Left ventricle myocardium inferior (tissue), 1 donor: ENCODE results near the gene IMP4. TPM values are rescaled to one million over a fixed set of nuclear protein-coding genes. Genes with fewer than 3 reads are reported as not detected.
A peak's percentile ranks its signal among the peaks of the same experiment; 100 is the strongest.

Experiments used
- DNase-seq: peaks from one replicate; pipeline ENCODE4 v3.0.0-alpha.2; 2020
- H3K27ac ChIP-seq: fragments of 200-600 bp; replicated peaks from 2 replicates; pipeline ENCODE4 v1.8.0; 2021
- H3K27me3 ChIP-seq: fragments of 200-600 bp; 2 replicates; pipeline ENCODE4 v1.8.0; 2021; ENCODE audit warnings: low read depth
- H3K36me3 ChIP-seq: fragments of 200-600 bp; 2 replicates; pipeline ENCODE4 v1.8.0; 2021
- H3K4me1 ChIP-seq: fragments of 200-600 bp; 2 replicates; pipeline ENCODE4 v1.8.0; 2021
- H3K4me3 ChIP-seq: fragments of 200-600 bp; 2 replicates; pipeline ENCODE4 v1.8.0; 2021; ENCODE audit warnings: mild to moderate bottlenecking, moderate library complexity
- H3K9me3 ChIP-seq: fragments of 200-600 bp; replicated peaks from 2 replicates; pipeline ENCODE4 v1.8.0; 2021
- CTCF ChIP-seq: fragments of 200-600 bp; IDR thresholded peaks from 2 replicates; pipeline ENCODE4 v1.8.0; 2021; ENCODE audit warnings: antibody characterized with exemption, mild to moderate bottlenecking, borderline replicate concordance
- intact Hi-C: fragments of 100-400 bp; cut with micrococcal nuclease; formaldehyde crosslinking; loops from one replicate; pipeline ENCODE4 v1.11.0; 2022
- total RNA-seq: library from RNA; stranded (reverse); fragmentation: NEBNext Ultra II Directional; extraction: Animal tissue kit (Norgen Biotek cat#: 25700); gene quantifications from one replicate; pipeline ENCODE4 v1.2.1, GENCODE V29; 2021
- donor health status: DM: no; HTN: yes; CAD: no; lungs with severe emphysema.

The IMP4 gene
- total RNA-seq, 1 donor from 2014 or later: 57.2 TPM

DNA sequence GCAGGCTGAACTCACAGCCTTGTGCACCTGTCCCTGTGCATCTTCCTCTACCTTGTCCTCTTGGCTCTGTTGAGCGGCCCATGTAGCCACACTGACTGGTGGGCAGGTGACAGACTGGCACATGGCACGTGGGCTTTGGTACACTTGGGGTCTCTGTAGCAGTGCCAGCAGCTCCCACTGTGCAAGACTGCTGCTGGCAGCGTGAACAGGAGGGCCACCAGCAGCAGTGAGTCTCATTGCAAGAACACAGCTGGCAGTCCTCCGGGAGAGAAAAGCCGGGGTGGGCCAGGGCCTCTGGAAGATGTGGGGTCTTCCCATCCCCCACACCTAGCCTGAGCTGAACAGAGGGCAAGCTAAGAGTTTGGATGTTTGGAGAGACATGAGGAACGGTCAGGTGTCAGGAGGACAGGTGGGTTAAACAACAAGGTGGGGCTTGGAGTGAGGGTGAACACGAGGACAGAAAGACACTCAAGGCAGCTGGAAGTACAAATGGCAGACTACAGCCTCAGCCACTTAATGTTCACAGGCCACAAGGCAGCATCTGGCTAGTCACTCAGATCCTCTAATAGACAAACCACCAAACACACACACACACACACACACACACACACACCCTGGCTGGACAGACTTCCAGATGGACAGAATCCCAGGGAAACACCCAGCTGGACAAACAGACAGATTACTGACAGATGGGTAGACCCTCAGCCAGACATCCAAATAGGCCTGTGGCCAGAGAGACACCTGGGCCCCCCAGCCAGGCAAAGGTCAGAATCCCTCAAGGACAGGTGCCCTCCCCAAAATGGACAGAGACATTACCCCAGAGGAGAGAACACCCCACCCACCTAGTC, 10.8 kb downstream of the IMP4 start:
- H3K27me3 ChIP-seq: no peaks in the 10 kb centered on the region
- intact Hi-C loops: no loop called here
- no peaks in the 10 kb centered on the region for H3K9me3 ChIP-seq
- no peak overlapping the region for H3K4me3 ChIP-seq
- H3K27ac ChIP-seq: peak overlapping the region; percentile 11
- peaks cover 53% of the 10 kb centered on the region for H3K4me1 ChIP-seq
- peaks cover 7% of the 10 kb centered on the region for H3K36me3 ChIP-seq
- no peak for DNase-seq
- TF ChIP-seq CTCF: no peak

GRCh38 chr2:130354139-130354428, 11.4 kb downstream of the IMP4 start:
- no peak overlapping the region for H3K4me3 ChIP-seq
- H3K27me3 ChIP-seq: no peaks in the 10 kb centered on the region
- TF ChIP-seq CTCF: no peak
- no peak for DNase-seq
- H3K27ac ChIP-seq: peak overlapping the region; percentile 11
- peaks cover under 1% of the 10 kb centered on the region for H3K36me3 ChIP-seq
- no peaks in the 10 kb centered on the region for H3K9me3 ChIP-seq
- peaks cover 53% of the 10 kb centered on the region for H3K4me1 ChIP-seq
- intact Hi-C loops: no loop called here

- H3K27ac ChIP-seq: peak overlapping the region; percentile 88
- intact Hi-C loops: no loop called here
Observed at GRCh38 chr2:130355172-130355577, 12.5 kb downstream of the IMP4 start.

GRCh38 chr2:130355578-130356431, 13.1 kb downstream of the IMP4 start, which contains the start of gene PTPN18:
Gene PTPN18 (plus strand): TSS chr2:130356056. CDS start chr2:130356108, 52 bp downstream.
- Histone ChIP-seq H3K36me3 (no peaks in the 10 kb centered on the region), H3K4me1 (peaks cover 53% of the 10 kb centered on the region), H3K4me3 (peak within 1 kb of the TSS; percentile 77), H3K9me3 (peaks cover 8% of the 10 kb centered on the region), H3K27ac (peak within 1 kb of the TSS; percentile 88), H3K27me3 (no peaks in the 10 kb centered on the region)
- intact Hi-C loops: no loop called here
- peak; percentile 94 for DNase-seq
- TF ChIP-seq CTCF: peak; percentile 79

More at GRCh38 chr2:130355172-130355577, 12.5 kb downstream of the IMP4 start:
- H3K9me3 ChIP-seq: peaks cover 5% of the 10 kb centered on the region
- DNase-seq: no peak
- H3K4me3 ChIP-seq: peak overlapping the region; percentile 77
- H3K27me3 ChIP-seq: no peaks in the 10 kb centered on the region
- no peaks in the 10 kb centered on the region for H3K36me3 ChIP-seq
- no peak for TF ChIP-seq CTCF
- peaks cover 53% of the 10 kb centered on the region for H3K4me1 ChIP-seq

GRCh38 chr2:130357864-130358263, 15.2 kb downstream of the IMP4 start:
- intact Hi-C loops: no loop called here
- TF ChIP-seq CTCF: no peak
- DNase-seq: no peak

More at GRCh38 chr2:130357864-130358263, 15.2 kb downstream of the IMP4 start:
- H3K27ac ChIP-seq: no peak overlapping the region
- H3K27me3 ChIP-seq: no peaks in the 10 kb centered on the region
- no peaks in the 10 kb centered on the region for H3K36me3 ChIP-seq
- H3K4me1 ChIP-seq: peaks cover 38% of the 10 kb centered on the region
- no peak overlapping the region for H3K4me3 ChIP-seq
- peaks cover 8% of the 10 kb centered on the region for H3K9me3 ChIP-seq
